Activated effector memory CD4-positive, alpha-beta T cell treated with Interleukin-2 at 50 U/mL for 16 hours (primary cell): ENCODE data around the gene KANK2.
"Not testable (repeated sequence)": the region's sequence is repeated elsewhere in the genome, so short reads cannot be mapped to it uniquely, and the experiment has no call there.

Experiments
- DNase-seq: peaks from one replicate; pipeline ENCODE4 v3.0.0-alpha.2; 2020

The KANK2 gene

DNA sequence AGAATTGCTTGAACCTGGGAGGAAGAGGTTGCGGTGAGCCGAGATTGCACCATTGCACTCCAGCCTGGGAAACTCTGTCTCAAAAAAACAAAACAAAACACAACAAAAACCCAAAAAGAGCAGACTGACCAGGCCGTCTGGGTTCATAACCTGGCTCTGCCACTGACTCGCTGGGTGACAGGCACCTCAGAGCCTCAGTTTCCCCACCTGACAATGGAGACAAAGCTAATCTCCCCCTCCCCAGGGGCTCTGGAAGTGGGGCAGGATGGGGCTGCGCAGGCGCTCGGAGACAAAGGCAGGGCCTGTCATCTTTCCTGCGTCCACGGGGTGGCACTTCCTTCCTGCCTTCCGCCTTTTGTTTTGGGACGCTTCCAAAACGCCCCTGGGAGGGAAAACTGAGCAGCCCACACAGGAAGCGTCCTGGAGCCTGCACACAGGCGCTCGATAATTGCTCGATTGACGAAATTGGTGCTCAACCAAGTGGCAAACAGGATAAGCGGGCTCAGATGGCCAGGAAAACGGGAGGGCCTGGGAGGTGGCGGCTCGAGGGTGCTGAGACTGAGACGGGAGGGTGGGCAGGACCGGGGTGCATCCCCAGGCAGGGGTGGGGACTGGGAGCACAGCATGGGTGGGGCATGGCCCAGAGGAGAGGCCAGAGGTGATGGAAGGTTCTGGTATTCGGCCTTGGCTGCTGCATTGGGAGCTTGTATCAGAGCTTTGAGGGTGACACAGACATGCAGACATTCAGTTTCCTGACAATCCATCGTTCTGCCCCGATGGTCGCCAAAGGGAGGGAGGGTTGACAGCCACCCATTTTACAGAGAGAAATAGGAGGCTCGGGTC is 59.6 kb downstream of the KANK2 start:
- peak; percentile 41 for DNase-seq

DNA sequence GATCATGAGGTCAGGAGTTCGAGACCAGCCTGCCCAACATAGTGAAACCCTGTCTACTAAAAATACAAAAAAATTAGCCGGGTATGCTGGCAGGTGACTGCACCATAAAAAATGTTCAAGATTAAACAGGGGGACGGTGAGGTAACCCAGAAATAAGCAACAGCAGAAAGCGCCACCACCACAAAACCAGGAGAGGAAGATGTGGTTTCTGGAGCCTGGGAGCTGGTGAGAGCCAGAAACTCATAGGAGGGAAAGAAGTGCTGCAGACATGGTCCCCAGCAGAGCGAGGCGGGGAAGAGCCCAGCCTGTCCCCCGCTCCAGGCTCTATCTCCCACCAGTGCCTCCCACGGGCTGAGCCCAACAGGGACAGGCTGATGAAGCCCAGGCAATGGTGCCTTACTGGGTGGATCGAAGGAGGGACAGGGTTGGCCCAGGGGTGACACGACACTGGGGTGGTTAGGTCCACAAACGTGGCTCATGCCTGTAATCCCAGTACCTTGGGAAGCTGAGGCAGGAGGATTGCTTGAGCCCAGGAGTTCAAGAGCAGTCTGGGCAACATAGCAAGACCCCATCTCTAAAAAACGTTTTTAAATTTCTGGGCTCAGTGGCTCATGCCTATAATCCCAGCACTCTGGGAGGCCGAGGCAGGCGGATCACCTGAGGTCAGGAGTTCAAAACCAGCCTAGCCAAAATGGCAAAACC is 60.8 kb downstream of the KANK2 start:
- DNase-seq, result no peak

DNA sequence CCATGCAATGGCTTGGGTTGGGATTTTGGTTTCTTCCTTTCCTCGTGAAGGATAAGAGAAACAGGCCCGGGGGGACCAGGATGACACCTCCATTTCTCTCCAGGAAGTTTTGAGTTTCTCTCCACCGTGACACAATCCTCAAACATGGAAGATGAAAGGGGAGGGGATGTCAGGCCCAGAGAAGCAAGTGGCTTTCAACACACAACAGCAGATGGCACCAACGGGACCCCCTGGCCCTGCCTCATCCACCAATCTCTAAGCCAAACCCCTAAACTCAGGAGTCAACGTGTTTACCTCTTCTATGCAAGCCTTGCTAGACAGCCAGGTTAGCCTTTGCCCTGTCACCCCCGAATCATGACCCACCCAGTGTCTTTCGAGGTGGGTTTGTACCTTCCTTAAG is 65.9 kb downstream of the KANK2 start:
- no peak for DNase-seq

DNA sequence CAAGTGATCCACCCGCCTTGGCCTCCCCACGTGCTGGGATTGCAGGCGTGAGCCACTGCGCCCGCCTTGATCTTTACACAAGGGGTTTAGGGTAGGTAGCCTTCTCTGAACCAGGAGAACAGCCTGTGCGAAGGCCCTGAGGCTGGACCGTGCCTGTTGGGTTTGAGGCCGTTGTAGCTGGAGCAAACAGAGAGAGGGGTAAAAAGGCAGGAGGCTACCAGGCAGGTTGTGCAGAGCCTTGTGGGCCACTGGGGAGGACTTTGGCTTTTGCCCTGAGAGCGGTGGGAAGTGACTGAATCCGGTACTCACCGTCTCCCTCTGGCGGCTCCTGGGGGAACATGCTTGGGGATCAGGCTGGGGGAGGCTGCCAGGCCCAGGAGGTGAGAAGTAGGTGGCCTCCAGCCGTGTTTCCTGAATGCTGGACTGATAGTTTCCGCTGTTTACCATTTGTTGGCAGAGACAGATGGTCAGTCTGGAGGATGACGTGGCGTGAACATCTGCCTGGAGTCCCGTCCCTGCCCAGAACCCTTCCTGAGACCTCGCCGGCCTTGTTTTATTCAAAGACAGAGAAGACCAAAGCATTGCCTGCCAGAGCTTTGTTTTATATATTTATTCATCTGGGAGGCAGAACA is 66.4 kb downstream of the KANK2 start:
- peak; percentile 56 for DNase-seq

DNA sequence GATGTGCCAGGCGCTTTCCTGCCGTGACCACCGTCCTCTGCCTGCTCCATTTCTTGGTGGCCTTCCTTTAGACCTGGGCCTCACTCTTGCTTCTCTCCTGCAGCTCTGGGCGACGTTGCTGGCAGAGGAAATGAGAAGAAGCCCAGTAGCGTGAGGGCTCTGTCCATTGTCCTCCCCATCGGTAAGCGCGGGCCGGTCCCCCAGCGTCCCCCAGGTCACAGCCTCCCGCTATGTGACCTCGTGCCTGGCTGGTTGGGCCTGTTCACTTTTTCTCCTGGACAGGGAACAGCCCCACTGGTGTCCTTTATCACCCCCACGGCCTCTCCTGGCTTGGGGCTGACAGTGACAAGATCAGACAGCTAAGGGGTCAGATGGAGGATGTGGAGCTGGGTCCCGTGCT is 69.4 kb downstream of the KANK2 start:
- DNase-seq, result no peak

DNA sequence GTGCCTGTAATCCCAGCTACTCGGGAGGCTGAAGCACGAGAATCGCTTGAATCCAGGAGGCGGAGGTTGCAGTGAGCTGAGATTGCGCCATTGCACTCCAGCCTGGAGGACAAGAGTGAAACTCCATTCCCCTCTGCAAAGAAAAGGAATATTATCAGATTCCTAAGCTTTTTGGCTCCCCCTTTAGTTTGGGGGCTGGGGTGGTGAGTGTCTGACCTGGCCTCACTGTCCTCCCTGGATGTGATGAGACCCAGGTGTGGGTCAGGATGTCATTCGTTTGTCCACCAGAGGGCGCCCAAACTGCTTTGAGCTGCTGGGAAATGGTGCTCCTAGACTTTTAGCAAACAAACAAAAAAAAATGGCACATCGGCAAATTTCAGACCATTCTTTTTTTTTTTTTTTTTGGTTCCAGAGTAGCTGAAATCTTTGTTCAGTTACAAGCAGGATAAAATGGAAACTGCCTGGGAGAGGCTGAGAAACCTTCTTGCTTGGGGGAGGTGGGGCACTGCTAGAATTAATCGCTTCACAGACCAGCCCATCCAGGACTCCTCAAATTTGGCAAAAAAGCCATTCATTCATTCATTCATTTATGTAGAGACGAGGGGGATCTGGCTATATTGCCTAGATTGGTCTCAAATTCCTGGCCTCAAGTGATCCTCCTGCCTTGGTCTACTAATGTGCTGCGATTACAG is 71.2 kb downstream of the KANK2 start:
- DNase-seq, result peak; percentile 60

DNA sequence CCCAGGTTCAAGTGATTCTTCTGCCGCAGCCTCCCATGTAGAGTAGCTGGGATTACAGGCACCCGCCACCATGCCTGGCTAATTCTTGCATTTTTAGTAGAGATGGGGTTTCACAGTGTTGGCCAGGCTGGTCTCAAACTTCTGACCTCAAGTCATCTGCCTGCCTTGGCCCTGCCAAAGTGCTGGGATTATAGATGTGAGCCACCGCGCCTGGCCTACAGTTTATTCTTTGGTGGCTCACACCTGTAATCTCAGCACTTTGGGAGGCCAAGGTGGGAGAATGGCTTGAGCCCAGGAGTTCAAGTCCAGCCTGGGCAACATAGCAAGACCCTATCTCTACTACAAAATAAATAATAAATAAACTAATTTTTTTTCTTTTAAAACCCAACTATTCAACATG is 73.2 kb downstream of the KANK2 start:
- DNase-seq, result not testable (repeated sequence)

DNA sequence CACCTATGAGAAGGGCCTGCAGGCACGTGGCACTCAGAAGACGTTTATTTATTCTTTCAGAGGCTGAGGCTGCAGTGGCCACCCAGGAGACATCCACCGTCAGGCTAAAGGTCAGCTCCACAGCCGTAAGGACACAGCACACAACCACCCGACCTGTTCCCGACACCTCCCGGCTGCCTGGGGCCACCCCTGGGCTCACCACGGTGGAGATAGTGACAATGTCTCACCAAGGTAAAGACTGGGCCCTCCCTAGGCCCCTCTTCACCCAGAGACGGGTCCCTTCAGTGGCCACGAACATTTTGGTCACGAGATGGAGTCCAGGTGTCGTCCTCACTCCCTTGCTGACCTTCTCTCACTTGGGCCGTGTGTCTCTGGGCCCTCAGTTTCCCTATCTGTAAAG is 74.2 kb downstream of the KANK2 start:
- DNase-seq, result no peak

DNA sequence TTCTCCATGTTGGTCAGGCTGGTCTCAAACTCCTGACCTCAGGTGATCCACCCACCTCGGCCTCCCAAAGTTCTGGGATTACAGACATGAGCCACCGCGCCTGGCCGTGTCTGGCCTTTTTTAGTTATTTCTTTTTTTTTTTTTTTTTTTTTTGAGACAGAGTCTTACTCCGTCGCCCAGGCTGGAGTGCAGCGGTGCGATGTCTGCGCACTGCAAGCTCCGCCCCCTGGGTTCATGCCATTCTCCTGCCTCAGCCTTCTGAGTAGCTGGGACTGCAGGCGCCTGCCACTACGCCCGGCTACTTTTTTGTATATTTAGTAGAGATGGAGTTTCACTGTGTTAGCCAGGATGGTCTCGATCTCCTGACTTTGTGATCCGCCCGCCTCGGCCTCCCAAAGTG is 75.4 kb downstream of the KANK2 start:
- DNase-seq, result not testable (repeated sequence)

DNA sequence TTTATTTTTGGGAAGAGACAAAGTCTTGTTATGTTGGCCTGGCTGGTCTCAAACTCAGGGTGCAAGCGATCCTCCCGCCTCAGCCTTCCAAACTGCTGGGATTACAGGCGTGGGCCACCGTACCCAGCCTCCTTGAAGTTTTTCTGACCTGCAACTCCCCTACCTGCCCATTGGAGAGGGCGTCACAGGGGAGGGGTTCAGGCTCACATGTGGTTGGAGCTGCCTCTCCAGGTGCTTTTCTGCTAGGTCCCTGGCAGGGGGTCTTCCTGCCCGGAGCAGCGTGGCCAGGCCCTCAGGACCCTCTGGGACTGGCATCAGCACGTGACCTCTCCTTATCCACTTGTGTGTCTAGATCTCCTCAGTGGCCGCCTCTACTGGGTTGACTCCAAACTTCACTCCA is 80.8 kb downstream of the KANK2 start:
- DNase-seq, result no peak

DNA sequence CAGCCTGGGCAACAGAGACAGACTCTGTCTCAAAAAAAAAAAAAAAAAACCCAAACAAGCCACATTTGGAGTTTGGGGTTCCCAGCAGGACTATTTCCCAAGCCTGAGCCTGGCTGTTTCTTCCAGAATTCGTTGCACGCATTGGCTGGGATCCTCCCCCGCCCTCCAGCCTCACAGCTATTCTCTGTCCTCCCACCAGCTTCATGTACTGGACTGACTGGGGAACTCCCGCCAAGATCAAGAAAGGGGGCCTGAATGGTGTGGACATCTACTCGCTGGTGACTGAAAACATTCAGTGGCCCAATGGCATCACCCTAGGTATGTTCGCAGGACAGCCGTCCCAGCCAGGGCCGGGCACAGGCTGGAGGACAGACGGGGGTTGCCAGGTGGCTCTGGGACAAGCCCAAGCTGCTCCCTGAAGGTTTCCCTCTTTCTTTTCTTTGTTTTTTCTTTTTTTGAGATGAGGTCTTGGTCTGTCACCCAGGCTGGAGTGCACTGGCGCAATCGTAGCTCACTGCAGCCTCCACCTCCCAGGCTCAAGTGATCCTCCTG is 81.4 kb downstream of the KANK2 start:
- no peak for DNase-seq

DNA sequence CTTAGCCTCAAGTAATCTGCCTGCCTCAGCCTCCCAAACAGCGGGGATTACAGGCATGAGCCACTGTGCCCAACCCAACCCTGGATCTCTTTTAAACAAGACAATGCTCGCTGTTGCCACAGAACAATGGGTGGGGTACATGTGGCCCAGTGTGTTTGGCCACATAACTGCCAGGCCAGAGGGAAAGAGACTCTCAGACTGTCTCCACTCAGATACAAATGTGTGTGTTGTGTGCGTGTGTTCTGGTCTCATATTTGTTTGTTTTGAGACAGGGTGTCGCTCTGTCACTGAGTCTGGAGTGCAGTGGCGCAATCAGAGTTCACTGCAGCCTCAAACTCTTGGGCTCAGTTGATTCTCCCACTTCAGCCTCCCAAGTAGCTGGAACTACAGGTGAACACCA is 82.3 kb downstream of the KANK2 start:
- no peak for DNase-seq
